GM18907 (cell line): ENCODE measurements around the gene PALMD.

ENCODE experiments used
- ATAC-seq: cut with Tn5 transposase; IDR thresholded peaks from one replicate; pipeline ENCODE4 v1.9.1; 2021; ENCODE audit warnings: mild to moderate bottlenecking, moderate library complexity; ENCODE audit not compliant: unreplicated experiment

PALMD gene

DNA sequence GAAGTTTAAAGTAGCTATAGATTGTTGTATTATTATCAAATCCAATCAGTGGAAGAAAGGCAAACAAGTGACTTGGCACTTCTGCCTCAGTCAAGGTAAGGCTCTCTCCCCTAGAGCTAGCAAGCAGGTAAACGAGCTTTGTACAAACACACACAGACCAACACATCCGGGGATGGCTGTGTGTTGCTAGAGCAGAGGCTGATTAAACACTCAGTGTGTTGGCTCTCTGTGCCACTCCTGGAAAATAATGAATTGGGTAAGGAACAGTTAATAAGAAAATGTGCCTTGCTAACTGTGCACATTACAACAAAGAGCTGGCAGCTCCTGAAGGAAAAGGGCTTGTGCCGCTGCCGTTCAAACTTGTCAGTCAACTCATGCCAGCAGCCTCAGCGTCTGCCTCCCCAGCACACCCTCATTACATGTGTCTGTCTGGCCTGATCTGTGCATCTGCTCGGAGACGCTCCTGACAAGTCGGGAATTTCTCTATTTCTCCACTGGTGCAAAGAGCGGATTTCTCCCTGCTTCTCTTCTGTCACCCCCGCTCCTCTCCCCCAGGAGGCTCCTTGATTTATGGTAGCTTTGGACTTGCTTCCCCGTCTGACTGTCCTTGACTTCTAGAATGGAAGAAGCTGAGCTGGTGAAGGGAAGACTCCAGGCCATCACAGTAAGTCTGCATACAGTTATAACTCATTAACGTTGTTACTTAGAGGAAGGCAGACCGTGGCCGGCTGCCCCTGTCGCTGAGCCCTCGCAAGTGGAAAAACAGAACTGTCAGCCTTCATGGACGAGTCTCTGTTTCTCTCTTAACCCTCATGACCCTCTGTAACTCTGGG is at the start of gene PALMD:
PALMD (plus strand) TSS at position 415 of the 833 bp plus-strand sequence; CDS start at position 620, 205 bp downstream.
- no peak for ATAC-seq

GRCh38 chr1:99598738-99599411 is 47.0 kb upstream of the PALMD start:
- no peak for ATAC-seq

DNA sequence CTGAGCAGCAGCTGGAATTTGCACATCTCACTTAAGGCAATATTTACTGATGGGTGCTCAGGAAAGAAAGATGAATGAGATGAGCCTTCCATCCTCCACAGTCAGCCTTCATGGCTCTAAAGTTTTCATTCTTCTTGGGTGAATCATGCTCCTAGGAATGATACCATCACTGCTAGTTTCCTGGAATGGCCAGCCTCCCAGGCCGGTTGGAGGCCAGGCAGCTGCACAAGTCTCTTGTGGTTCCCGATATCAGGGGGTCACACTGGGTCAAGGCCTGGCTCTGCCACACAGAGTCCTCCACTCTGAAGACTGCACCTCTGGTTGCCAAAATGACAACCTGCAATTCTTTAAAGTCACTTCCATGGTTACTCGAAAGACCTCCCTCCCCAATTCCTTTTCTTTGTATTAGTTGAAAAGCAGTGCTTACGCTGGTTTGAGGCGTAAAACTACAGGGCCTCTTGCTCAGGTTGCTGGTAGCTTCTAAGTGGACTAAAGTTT is 46.2 kb upstream of the PALMD start:
- ATAC-seq = no peak

GRCh38 chr1:99600782-99601181 is 45.1 kb upstream of the PALMD start:
- no peak for ATAC-seq

DNA sequence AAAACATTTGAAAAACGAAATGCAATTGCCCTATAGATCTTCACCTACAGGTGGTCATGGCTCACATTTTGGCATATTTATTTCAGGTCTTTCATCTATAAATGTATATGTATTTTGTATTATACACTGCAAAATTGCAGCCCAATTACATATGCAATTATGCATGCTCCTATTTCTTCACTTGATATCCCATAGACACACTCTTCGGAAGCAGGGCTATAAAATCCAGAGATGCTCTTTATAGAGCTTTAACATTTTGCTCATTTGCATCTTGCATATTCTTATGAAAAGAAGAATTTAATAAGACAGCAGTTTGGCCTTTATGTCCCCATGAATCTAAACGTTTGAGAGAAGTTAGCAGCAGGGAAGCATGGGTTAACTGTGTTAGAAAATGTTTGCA is 44.7 kb upstream of the PALMD start:
- no peak for ATAC-seq

- ATAC-seq = no peak
Observed at GRCh38 chr1:99601709-99602403, 44.1 kb upstream of the PALMD start.

GRCh38 chr1:99602404-99602969 is 43.4 kb upstream of the PALMD start:
- no peak for ATAC-seq

- no peak for ATAC-seq
Observed at GRCh38 chr1:99603699-99604560, 42.0 kb upstream of the PALMD start.

DNA sequence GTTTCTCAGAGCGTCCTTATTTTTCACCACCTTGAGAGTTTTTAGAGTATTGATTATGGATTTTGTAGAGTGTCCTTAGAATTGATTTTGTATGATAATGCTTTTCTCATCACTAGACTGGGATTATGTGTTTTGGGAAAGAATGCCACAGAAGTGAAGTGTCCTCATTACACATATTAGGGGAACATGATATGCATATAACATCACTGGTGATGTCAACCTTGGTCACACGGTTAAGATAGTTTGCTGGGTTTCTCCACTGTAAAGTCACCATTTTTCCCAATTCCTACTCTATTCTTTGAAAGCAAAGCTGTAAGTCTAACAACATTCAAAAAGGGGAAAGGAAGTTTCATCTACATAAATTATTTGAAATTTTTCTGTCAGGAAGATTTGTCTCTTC is 39.6 kb upstream of the PALMD start:
- ATAC-seq = no peak

DNA sequence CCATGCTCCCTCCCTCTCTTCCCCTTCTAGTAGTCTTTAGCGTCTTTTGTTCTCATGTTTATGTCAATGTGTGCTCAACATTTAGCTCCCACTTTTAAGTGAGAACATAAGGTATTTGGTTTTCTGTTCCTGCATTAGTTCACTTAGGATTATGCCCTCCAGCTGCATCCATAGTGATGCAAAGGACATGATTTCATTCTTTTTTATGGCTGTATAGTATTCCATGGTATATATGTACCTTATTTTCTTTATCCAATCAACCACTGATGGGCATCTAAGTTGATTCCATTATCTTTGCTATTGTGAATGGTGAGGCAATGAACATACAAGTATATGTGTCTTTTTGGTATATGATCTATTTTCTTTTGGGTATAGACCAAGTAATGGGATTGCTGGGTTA is 38.3 kb upstream of the PALMD start:
- ATAC-seq = no peak

GRCh38 chr1:99608058-99608457 is 37.9 kb upstream of the PALMD start:
- ATAC-seq = no peak

DNA sequence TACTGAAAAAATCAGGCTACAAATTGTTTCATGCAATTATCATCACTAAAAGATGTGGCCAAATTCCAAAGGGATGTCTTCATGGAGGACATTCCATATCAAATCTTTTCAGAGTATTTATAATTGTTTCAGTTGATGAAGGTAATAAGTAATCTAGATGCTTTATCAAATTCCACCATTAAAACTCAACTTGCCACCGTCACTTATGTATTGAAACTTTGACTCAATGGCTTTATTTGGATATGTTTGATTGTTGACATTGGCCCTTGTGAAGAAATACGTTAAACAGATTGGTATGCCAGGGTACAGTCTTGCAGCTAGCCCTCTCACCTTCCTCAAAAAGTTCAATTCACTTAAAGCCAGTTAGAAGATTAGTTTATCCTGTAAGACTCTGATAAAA is 32.2 kb upstream of the PALMD start:
- no peak for ATAC-seq

DNA sequence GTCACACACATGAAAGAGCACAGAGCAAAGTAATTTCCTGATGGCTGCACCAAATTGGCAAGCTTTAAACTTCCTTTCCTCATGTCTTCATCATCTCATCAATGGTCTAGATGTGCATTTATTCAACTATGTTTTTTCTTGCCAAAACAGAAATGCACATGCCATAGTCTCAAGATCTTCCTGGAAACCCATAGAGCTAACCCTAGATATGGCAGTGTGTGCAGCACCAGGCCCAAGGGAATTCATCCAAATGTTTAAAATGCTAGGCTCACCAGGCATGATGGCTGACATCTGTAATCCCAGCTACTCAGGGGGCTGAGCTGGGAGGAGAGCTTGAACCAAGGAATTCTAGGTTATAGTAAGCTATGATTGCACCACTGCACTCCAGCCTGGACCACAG is 31.2 kb upstream of the PALMD start:
- ATAC-seq = no peak

DNA sequence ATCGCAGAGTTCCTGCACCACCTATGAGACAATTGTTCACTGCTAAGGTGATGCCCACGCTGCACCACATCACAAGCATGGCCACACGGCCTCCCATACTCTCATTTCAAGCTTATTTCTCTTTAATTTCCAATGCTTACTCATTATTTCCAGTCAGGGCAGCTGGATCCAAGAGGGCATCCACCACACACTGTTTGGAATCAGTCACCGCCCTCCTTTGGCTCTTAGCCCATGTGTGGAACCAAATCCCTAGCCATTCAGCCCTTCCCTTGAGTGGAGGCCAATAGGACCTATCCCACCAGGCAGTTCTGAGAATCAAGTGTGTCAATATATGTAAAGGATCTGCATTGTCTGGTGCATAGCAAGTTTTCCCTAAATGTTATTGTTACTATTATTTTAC is 26.3 kb upstream of the PALMD start:
- ATAC-seq = no peak

DNA sequence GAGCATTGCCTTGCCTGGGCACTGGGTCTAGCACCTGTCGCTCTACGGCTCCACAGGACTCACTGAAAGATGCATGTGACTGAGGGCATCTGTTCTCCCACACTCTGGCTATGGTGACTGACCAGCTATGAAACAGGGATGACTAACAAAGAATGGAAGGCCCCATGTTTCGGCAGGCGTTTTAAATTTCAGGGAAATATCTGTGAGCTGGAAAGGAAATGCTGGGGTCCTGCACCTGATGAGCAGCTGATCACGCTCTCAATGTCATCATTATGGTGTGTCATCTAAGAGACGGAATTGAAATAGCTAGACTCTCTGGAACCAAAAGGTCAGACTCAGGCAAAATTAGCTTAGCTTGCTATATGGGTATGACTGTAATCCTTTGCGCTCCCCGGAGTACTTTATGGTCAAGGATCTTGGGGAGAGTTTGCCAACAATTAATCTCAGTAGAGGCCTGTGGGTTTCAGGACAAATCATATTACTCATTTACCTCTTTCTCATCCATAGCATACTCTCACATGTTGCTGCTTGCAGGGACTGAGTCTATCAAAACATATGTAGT is 24.5 kb upstream of the PALMD start:
- ATAC-seq = no peak

GRCh38 chr1:99622702-99623347 is 23.1 kb upstream of the PALMD start:
- no peak for ATAC-seq

DNA sequence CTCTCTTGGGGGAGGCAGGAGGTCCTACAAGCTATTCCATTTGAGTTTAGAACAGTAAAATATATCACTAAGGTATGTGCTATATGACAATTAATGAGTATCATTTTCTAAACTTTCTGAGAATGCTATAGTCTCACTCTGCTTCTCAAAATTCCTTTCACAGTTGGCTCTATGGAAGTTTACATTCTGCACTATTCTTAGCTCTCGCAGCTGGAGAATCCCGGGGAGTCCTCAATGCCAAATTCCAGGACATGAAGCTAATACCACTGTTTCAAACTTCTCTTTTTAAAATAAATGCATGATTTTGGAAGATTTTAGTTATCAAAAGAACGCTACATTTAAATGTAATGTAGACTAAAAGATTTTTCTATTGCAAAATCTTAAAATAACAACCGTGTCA is 22.4 kb upstream of the PALMD start:
- no peak for ATAC-seq

- no peak for ATAC-seq
Observed at GRCh38 chr1:99627615-99628014, 18.3 kb upstream of the PALMD start.

DNA sequence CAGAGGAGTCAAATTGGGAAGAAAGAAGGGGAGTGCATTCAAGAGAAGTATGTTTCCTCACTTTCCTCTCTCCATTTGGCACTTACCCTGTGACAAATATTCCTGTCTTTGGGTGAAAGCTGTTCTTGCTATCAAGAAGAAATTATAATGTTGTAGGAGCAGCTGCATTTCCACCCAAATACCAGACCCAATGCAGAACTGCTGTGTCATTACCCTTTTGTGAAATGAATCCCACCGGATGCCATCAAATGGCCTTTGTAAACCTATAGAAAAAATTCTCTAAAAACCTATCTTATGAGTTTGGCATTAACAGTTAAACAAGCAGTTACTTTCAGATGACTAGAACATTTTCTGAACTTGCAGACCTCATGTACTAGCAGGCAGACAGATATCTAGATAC is 16.7 kb upstream of the PALMD start:
- no peak for ATAC-seq
